ENCODE data around the gene VILL.
"Not testable (repeated sequence)": the region's sequence is repeated elsewhere in the genome, so short reads cannot be mapped to it uniquely, and the experiment has no call there.

VILL gene

DNA sequence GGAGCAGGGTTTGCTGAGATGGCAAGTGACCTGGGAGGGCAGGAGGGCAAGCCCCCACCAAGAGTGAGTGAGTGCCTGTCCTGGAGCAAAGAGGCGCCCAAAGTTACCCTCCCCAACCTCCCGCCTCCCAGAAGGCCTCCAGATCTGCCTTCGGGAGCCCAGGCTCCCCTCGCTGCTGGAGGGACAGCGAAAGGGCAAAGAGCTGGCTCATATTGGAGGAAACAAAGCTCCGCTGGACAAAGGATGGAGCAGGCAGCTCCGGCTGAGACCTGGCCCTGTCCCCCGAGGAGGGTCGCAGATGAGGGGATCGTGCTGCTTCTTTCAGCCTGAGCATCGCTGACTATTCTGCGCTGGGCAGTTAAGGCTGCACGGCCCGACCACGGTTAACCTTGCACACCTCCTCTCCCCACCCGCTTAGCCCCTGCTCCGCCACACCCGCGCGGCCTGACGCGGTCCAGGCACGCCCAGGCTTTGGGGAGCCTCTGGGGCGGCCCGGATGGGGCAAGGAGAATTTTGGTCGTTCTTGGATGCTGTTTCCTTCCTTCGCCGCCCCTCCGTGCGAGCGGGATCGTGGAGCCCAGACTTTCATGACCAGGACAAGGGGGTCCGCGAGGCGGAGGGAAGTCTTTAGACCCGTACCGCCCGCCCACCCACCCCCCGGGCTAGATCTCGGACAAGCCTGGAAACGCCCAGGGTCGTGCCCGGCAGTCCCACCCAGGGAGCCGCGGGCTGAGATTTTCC, 38.2 kb downstream of the VILL start:
- Histone ChIP-seq H3K4me3 (peak overlapping the region; percentile 90), H3K9me3 (no peaks in the 10 kb centered on the region), H3K36me3 (replicated peaks) (no peaks in the 10 kb centered on the region), H3K27me3 (ENCODE audit: low read depth) (no peaks in the 10 kb centered on the region), H3K4me1 (peaks cover 13% of the 10 kb centered on the region)
- peak in 1 of 2 experiments; percentile 47 for DNase-seq (ENCODE audit: low spot score in 2 of 2)
- in situ Hi-C loops (cut with MboI; ENCODE audit: low sequenced_read_pairs): no loop called here

GRCh38 chr3:38029400-38030125, 39.0 kb downstream of the VILL start, which contains the start of gene PLCD1:
PLCD1 (minus strand) TSS chr3:38029642; CDS start chr3:38029539, 103 bp downstream.
- Histone ChIP-seq H3K27me3 (ENCODE audit: low read depth) (no peaks in the 10 kb centered on the region), H3K9me3 (no peaks in the 10 kb centered on the region), H3K4me1 (peaks cover 10% of the 10 kb centered on the region), H3K36me3 (replicated peaks) (no peaks in the 10 kb centered on the region), H3K4me3 (peak within 1 kb of the TSS; percentile 90)
- in situ Hi-C loops (cut with MboI; ENCODE audit: low sequenced_read_pairs): no loop called here
- DNase-seq (ENCODE audit: low spot score in 2 of 2): peak; percentile 77 to 90

GRCh38 chr3:38030126-38031021, 39.8 kb downstream of the VILL start:
- DNase-seq (ENCODE audit: low spot score in 2 of 2): no peak
- Histone ChIP-seq H3K4me1 (peaks cover 8% of the 10 kb centered on the region), H3K9me3 (no peaks in the 10 kb centered on the region), H3K4me3 (peak overlapping the region; percentile 90), H3K27me3 (ENCODE audit: low read depth) (no peaks in the 10 kb centered on the region), H3K36me3 (replicated peaks) (no peaks in the 10 kb centered on the region)
- in situ Hi-C loops (cut with MboI; ENCODE audit: low sequenced_read_pairs): no loop called here

DNA sequence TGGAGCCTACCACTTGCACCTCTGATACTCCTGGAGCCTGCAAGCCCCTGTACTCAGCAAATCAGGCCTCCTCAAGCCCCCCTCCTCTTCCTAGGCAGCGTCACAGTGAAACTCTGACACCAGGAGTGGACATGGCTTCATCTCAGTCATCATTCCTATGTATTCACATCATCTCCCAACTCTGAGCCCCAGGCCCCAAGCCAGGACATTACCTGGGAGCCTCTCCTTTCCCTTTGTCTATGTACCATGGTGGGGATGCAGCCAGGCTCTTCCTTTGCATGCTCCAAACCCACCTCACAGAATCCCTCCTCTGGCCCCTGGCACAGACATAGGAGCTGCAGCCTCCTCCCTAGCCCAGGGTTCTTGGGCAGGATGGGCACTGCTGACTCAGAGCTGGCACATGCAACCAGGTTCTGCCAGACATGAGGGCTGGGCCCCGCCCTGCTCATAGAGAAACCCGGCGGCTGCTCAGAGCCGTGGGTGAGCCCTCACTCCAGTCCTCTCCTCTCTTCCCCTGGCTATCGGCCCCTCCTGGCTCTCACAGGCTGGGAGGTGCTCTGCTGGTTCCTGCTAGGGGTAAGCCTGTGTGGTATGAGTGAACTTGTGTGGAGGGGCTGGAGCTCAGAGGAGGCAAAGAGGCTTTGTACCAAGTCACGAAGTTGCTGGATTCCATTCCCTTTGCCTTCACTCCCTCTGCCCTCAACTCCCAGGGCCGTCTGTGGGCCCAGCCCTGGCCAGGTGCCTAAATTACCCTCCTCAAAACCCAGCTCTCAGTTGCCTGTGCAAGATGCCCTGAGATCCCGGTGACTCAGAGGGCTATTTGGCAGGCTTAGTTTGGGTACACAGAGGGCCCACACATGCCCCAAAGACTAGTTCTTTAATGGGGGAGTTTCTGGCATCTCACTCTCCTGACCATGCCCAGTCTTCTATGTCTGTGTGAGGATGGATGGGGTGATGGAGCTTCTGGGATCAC, 40.7 kb downstream of the VILL start:
- in situ Hi-C loops (cut with MboI; ENCODE audit: low sequenced_read_pairs): no loop called here
- Histone ChIP-seq H3K4me3 (no peak overlapping the region), H3K36me3 (replicated peaks) (no peaks in the 10 kb centered on the region), H3K27me3 (ENCODE audit: low read depth) (no peaks in the 10 kb centered on the region), H3K9me3 (no peaks in the 10 kb centered on the region), H3K4me1 (peaks cover 7% of the 10 kb centered on the region; the same call in 1 of the 2 replicates)
- DNase-seq (ENCODE audit: low spot score in 2 of 2): no peak

- no peaks in the 10 kb centered on the region for H3K36me3 ChIP-seq (replicated peaks)
- H3K27me3 ChIP-seq (ENCODE audit: low read depth): no peaks in the 10 kb centered on the region
- no peak overlapping the region for H3K4me3 ChIP-seq
- no peaks in the 10 kb centered on the region for H3K9me3 ChIP-seq
- in situ Hi-C loops (cut with MboI; ENCODE audit: low sequenced_read_pairs): no loop called here
- peaks cover 7% of the 10 kb centered on the region; the same call in 1 of the 2 replicates for H3K4me1 ChIP-seq
- DNase-seq (ENCODE audit: low spot score in 2 of 2): no peak
Measured at GRCh38 chr3:38032328-38032865, 41.8 kb downstream of the VILL start.

- H3K36me3 ChIP-seq (replicated peaks); DNase-seq (ENCODE audit: low spot score in 2 of 2); in situ Hi-C loops (cut with MboI; ENCODE audit: low sequenced_read_pairs); H3K27me3 ChIP-seq (ENCODE audit: low read depth); H3K4me1 ChIP-seq; H3K4me3 ChIP-seq; H3K9me3 ChIP-seq: not testable (repeated sequence)
Measured at GRCh38 chr3:38033586-38033985, 43.0 kb downstream of the VILL start.

- in situ Hi-C loops (cut with MboI; ENCODE audit: low sequenced_read_pairs); H3K9me3 ChIP-seq; H3K4me1 ChIP-seq; H3K4me3 ChIP-seq; H3K27me3 ChIP-seq (ENCODE audit: low read depth); DNase-seq (ENCODE audit: low spot score in 2 of 2); H3K36me3 ChIP-seq (replicated peaks): not testable (repeated sequence)
Measured at GRCh38 chr3:38034335-38034734, 43.7 kb downstream of the VILL start.

GRCh38 chr3:38036286-38036685, 45.7 kb downstream of the VILL start:
- Histone ChIP-seq H3K27me3 (ENCODE audit: low read depth) (no peaks in the 10 kb centered on the region), H3K36me3 (replicated peaks) (no peaks in the 10 kb centered on the region), H3K4me3 (no peak overlapping the region), H3K4me1 (no peaks in the 10 kb centered on the region), H3K9me3 (no peaks in the 10 kb centered on the region)
- in situ Hi-C loops (cut with MboI; ENCODE audit: low sequenced_read_pairs): no loop called here
- no peak for DNase-seq (ENCODE audit: low spot score in 2 of 2)

GRCh38 chr3:38036906-38037305, 46.3 kb downstream of the VILL start:
- in situ Hi-C loops (cut with MboI; ENCODE audit: low sequenced_read_pairs): no loop called here
- no peak for DNase-seq (ENCODE audit: low spot score in 2 of 2)
- H3K9me3 ChIP-seq: no peaks in the 10 kb centered on the region
- H3K36me3 ChIP-seq (replicated peaks): no peaks in the 10 kb centered on the region
- H3K4me1 ChIP-seq: no peaks in the 10 kb centered on the region
- H3K27me3 ChIP-seq (ENCODE audit: low read depth): no peaks in the 10 kb centered on the region
- no peak overlapping the region for H3K4me3 ChIP-seq

DNA sequence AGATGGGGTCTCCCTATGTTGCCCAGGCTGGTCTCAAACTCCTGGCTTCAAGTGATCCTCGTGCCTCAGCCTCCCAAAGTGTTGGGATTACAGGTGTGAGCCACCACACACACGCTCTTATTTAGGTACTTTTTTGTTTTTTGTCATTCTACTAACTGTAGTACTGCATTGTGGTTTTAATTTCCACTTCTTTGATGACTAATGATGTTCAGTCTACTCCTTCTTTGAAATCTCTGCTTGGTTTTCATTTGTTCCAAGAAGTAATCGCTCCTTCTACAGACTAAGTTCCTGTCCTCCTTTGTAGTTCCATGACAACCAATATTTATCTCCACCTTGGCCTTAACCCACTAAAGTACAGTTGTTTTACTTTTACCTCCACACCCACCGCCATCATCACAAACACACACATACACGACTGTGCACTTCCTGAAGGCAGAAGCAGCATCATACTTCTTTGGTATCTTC, 47.9 kb downstream of the VILL start:
- Histone ChIP-seq H3K9me3 (no peaks in the 10 kb centered on the region), H3K4me3 (no peak overlapping the region), H3K27me3 (ENCODE audit: low read depth) (no peaks in the 10 kb centered on the region), H3K36me3 (replicated peaks) (no peaks in the 10 kb centered on the region), H3K4me1 (no peaks in the 10 kb centered on the region)
- in situ Hi-C loops (cut with MboI; ENCODE audit: low sequenced_read_pairs): no loop called here
- DNase-seq (ENCODE audit: low spot score in 2 of 2): no peak

GRCh38 chr3:38039101-38039898, 48.7 kb downstream of the VILL start, which contains the start of gene DLEC1:
DLEC1 (plus strand) TSS chr3:38039208; CDS start chr3:38039226, 18 bp downstream.
- H3K36me3 ChIP-seq (replicated peaks): no peaks in the 10 kb centered on the region
- peak in 1 of 2 experiments; percentile 49 for DNase-seq (ENCODE audit: low spot score in 2 of 2)
- no peaks in the 10 kb centered on the region for H3K4me1 ChIP-seq
- H3K9me3 ChIP-seq: no peaks in the 10 kb centered on the region
- H3K4me3 ChIP-seq: no peak within 1 kb of the TSS
- in situ Hi-C loops (cut with MboI; ENCODE audit: low sequenced_read_pairs): no loop called here
- no peaks in the 10 kb centered on the region for H3K27me3 ChIP-seq (ENCODE audit: low read depth)

DNA sequence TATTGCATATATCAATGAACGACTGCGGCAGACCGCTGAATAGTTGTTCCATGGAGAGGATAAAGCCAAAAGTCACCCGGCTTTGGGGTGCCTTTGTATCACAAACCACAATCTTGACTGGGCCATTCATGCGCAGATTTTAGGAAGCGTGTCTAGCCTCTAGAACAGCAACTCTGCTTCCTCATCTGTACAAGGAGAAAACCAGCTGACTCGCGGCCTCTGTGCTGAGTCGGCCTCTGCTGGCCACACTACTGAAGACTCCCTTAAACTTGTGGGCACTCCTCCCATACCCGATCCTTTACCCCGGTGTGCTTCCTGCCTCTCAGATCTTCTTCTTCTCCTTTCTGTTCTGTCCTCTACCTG, 49.3 kb downstream of the VILL start:
- no peak overlapping the region for H3K4me3 ChIP-seq
- no peaks in the 10 kb centered on the region for H3K27me3 ChIP-seq (ENCODE audit: low read depth)
- in situ Hi-C loops (cut with MboI; ENCODE audit: low sequenced_read_pairs): no loop called here
- no peak for DNase-seq (ENCODE audit: low spot score in 2 of 2)
- no peaks in the 10 kb centered on the region for H3K4me1 ChIP-seq
- H3K36me3 ChIP-seq (replicated peaks): no peaks in the 10 kb centered on the region
- no peaks in the 10 kb centered on the region for H3K9me3 ChIP-seq
